GM12875 (cell line): ENCODE results near the gene SUSD6.
"Not testable (repeated sequence)": the region's sequence is repeated elsewhere in the genome, so short reads cannot be mapped to it uniquely, and the experiment has no call there.

Experiments
- H3K4me3 ChIP-seq: one replicate; pipeline ENCODE4 v1.5.1; 2011; ENCODE audit warnings: low read depth, low read length, control low read depth
- TF ChIP-seq, protein P1 (sequence below): IDR thresholded peaks from 2 replicates; pipeline ENCODE4 v1.5.1; 2011; ENCODE audit warnings: low read depth, mild to moderate bottlenecking, control low read depth, inconsistent platforms, low read length, moderate library complexity, borderline replicate concordance; ENCODE audit not compliant: insufficient read depth

Gene SUSD6

DNA sequence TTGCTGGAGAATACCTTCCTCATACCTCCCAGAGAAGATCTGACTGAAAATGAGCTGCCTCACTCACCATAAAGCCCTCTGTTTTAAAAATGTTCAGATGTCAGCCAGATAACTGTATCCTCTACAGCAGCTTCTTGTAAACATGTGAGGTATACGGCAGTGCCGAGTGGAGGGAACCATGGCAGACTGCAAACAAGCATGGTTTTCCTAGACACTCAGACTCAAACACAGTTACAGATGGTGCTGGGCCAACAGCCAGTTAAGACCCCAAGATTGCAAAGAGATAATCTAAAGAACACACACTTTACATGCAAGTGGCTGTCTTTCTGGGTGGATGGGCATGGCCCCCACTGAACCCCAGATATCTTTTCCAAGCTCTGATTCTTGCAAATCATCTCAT, 20.1 kb upstream of the SUSD6 start:
- no peak overlapping the region for H3K4me3 ChIP-seq
- TF ChIP-seq, protein P1, sequence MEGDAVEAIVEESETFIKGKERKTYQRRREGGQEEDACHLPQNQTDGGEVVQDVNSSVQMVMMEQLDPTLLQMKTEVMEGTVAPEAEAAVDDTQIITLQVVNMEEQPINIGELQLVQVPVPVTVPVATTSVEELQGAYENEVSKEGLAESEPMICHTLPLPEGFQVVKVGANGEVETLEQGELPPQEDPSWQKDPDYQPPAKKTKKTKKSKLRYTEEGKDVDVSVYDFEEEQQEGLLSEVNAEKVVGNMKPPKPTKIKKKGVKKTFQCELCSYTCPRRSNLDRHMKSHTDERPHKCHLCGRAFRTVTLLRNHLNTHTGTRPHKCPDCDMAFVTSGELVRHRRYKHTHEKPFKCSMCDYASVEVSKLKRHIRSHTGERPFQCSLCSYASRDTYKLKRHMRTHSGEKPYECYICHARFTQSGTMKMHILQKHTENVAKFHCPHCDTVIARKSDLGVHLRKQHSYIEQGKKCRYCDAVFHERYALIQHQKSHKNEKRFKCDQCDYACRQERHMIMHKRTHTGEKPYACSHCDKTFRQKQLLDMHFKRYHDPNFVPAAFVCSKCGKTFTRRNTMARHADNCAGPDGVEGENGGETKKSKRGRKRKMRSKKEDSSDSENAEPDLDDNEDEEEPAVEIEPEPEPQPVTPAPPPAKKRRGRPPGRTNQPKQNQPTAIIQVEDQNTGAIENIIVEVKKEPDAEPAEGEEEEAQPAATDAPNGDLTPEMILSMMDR = no peak

DNA sequence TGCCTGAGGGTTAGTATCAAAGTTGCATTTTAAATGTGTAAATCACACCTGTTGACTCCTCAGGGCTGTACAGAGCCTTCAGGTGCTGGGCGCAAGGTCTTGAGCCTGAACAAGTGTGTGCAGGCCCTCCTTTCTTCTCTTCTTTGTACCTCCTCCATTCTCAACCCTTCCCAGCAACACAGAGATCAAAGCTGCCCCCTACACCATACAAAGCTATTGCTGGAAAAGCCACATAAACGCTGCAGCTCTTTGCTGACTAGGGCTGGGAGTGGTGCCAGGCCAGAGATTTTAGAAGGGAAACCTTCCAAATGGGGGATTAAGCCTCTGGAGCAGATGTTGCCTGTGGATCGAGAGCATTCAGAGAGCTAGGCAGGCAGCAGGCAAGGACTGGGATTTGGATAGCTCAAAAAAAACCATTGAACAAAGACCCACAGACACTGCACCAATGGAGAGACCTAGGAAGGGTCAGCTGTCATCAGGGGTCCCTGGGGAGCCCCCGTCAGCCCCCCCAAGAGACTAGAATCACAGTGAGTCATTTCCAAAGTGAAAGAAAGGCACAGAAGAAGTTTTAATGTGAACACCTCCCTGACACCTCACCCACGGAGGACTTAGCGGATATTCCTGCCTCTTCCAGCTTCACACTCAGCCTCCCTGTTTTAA, 18.2 kb upstream of the SUSD6 start:
- H3K4me3 ChIP-seq = no peak overlapping the region
- TF ChIP-seq, protein P1 = no peak

DNA sequence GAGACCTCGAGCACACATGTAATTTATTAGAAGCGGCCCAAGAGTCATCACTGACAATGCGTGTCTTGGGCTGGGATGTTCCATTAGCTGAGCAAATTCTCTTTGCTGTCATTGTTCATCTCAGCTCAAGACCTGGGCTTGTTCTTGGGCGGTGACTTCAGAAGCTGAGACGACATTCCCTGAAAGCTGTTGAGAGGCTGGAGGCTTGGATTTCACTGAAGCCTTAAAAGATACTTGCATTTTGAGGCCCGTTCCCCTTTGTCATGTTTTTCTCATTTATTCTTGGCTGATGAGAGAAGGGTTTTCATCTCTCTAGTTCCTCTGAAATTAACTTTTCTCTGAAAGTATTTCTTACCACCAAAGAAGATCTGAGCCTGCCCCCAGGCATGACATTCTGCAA, 16.6 kb upstream of the SUSD6 start:
- TF ChIP-seq, protein P1 = no peak
- H3K4me3 ChIP-seq = no peak overlapping the region

DNA sequence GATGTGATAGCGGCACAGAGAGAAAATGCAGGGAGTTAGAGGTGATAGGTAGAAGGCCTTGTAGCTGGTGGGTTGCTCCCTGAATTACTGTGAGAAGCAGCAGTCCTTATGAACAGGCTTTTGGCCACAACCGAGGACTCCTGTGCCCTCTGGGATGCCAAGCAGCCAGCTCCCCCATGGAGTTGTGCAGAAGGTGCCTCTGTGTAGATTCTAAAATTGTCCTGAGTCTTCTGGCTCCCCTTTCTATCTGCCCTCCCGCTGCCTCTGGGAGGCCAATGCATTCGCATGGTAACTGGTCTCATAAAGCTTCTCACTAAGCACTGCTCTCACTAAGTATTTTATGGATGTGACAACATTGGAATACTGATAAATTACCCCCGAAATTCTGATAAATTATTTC, 16.1 kb upstream of the SUSD6 start:
- H3K4me3 ChIP-seq = no peak overlapping the region
- TF ChIP-seq, protein P1 = no peak

DNA sequence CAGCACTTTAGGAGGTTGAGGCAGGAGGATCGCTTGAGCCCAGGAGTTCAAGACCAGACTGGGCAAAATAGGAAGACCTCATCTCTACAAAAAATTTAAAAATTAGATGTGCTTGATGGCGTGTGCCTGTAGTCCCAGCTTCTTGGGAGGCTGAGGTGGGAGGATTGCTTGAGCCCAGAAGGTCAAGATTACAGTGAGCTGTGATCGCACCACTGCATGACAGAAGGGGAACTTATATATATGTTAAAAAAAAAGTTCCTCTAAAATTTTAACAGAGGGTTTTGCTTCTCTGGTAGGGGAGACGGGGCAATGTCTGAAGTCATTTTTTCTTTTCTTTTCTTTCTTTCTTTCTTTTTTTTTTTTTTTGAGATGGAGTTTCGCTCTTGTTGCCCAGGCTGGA, 12.0 kb upstream of the SUSD6 start:
- H3K4me3 ChIP-seq = not testable (repeated sequence)

DNA sequence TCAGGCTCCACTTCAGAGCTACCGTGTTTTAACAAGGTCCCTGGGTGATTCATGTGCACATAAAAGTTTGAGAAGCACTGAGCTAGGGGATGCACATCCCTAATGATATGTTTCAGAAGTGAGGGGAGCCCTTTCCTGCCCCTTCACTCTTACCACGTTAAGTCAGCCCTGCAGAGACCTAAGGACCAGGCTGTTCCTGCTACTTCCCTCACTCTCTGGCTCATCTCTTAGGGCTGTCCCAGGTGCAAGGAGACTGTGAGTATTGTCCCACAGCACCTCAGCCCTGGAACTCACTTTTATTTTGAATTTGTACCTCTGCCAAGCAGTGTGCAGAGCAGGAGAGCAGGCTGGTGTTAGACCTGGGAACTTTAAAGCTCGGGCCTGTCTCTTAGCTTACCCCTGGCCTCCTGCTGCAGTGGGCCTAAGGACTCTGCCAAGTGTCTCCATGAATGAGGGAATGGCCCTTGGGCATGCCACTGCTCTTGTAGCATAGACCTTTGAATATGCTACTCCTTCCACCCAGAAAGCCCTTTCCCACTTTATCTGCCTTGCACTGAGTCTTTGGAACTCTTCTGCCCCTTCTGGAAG, 11.0 kb upstream of the SUSD6 start:
- TF ChIP-seq, protein P1 = no peak
- no peak overlapping the region for H3K4me3 ChIP-seq

DNA sequence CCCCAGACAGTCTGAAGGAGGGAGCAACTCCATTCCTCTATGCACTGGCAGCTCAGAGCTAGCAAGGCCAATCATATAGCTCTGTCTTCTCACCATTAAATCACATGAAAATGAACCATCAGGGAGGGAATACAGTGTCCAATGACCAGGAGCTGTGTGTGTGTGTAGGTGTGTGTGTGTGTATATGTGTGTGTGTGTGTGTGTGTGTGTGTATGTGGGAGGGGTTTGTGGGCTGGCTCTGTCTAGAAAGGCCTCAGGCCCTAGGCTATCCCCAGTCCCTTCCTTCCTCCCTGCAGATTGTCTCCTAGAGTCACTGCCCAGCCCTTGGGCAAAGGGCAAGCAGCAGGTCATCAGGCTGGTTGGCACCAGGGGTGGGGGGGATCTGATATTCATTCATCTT, 5.7 kb upstream of the SUSD6 start:
- H3K4me3 ChIP-seq = no peak overlapping the region
- TF ChIP-seq, protein P1 = no peak
